ENCODE data around the gene METTL8.

METTL8 gene

GRCh38 chr2:171433763-171434012 is at the start of gene METTL8:
Gene METTL8 (minus strand): TSS chr2:171433990. CDS start chr2:171392185, 41,805 bp downstream.
- H3K4me3 ChIP-seq (ENCODE audit: low read depth, low read length) = peak within 1 kb of the TSS; percentile 88
- TF ChIP-seq, protein P1, sequence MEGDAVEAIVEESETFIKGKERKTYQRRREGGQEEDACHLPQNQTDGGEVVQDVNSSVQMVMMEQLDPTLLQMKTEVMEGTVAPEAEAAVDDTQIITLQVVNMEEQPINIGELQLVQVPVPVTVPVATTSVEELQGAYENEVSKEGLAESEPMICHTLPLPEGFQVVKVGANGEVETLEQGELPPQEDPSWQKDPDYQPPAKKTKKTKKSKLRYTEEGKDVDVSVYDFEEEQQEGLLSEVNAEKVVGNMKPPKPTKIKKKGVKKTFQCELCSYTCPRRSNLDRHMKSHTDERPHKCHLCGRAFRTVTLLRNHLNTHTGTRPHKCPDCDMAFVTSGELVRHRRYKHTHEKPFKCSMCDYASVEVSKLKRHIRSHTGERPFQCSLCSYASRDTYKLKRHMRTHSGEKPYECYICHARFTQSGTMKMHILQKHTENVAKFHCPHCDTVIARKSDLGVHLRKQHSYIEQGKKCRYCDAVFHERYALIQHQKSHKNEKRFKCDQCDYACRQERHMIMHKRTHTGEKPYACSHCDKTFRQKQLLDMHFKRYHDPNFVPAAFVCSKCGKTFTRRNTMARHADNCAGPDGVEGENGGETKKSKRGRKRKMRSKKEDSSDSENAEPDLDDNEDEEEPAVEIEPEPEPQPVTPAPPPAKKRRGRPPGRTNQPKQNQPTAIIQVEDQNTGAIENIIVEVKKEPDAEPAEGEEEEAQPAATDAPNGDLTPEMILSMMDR (IDR thresholded peaks at IDR 0.05; ENCODE audit: insufficient read depth, low read depth, low read length, missing control alignments) = peak; percentile 58

DNA sequence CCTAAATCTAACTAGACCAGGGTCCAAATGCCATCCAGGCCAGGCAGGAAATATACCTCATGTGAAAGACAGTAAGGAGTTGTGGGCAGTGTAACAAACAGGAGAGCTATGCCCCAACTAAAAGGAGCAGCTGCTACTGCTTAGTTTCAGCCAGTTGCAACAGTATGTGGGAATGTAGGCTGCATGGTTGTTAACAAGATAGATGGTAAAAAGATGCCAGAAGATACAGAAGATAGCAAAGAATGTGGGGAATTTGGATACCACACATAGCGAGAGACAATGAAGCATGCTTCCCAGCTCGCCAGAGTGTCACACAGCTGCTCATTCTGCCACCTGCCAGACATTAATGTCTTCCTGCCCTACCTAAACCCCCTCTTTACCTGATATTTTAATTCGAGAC is 49.1 kb upstream of the METTL8 start:
- no peak for DNase-seq (ENCODE audit: low read depth)
- TF ChIP-seq, protein P1 (IDR thresholded peaks at IDR 0.05; ENCODE audit: insufficient read depth, low read depth, low read length, missing control alignments) = no peak
- H3K4me3 ChIP-seq (ENCODE audit: low read depth, low read length) = no peak overlapping the region

More at GRCh38 chr2:171433763-171434012, at the start of gene METTL8:
- no peak for DNase-seq (ENCODE audit: low read depth)

DNA sequence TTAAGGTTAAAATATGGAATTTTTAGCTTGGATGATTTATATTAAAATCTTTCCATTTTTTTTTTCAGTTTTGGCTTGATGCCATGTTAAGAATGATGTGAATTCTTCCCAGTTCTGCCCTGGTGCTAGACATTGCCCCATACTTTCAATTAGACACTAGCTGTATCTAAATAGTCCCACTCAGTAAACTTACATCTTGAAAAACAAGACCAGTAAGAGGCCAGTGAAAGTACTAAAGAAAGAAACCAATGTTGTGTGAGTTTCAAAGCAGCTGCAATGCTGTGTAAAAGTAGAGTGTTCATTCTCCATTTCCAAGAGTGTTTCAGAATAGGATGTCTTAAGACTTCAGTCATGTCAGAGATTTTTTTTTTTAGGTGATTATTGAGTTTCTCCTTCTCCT is 48.5 kb upstream of the METTL8 start:
- DNase-seq (ENCODE audit: low read depth) = peak; percentile 58
- no peak overlapping the region for H3K4me3 ChIP-seq (ENCODE audit: low read depth, low read length)
- TF ChIP-seq, protein P1 (IDR thresholded peaks at IDR 0.05; ENCODE audit: insufficient read depth, low read depth, low read length, missing control alignments) = no peak

DNA sequence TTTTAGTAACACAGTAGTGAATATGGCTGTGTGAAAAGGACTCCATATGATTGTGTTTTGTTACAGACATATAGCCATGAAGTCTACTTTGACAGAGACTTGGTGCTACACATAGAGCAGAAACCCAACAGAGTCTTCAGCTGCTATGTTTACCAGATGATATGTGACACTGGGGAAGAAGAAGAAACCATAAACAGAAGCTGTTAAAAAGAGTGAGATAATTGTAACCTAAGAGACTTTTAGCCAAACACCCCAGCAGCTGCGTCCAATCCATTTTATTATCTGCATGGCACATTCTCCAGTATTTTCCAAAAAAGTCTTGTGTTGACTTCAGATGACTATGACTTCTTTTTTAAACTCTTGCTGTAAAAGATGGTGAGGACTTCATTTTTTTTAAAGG is 47.1 kb upstream of the METTL8 start:
- DNase-seq (ENCODE audit: low read depth) = no peak
- H3K4me3 ChIP-seq (ENCODE audit: low read depth, low read length) = no peak overlapping the region
- TF ChIP-seq, protein P1 (IDR thresholded peaks at IDR 0.05; ENCODE audit: insufficient read depth, low read depth, low read length, missing control alignments) = no peak

DNA sequence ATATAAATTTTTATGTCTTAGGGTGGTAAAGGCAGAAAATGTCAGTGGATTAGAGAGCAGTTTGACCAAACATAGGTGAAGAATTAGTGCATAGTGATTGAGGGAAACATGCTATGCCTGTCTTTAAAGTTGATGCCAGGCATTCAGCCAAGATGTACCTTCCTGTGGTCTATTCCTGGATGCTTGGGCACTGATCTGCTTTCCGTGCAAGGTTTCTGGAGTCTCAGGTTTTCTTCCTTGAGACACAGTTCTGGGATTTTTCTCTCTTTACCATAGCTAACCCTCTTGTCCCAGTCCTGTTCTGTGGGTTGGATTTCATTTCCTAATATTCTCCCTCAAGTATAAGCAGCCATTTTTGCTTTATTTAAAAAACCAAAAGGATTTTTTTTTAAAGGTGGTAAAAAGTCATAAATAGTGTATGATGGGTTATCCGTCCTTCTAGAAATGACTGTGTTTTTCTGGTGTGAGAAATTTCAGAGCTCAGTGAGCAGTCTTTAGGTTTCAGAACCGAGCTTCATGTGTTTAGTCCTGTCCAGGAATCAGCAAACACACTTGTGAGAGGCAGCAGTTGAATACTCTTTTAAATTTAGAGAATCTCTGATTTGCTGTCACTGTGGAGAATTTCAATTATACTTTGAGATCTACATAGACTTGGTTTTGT is 45.5 kb upstream of the METTL8 start:
- DNase-seq (ENCODE audit: low read depth) = peak; percentile 82
- H3K4me3 ChIP-seq (ENCODE audit: low read depth, low read length) = 0 out of 2 replicates have a peak overlapping the region, but pooled peaks have one; percentile 12
- TF ChIP-seq, protein P1 (IDR thresholded peaks at IDR 0.05; ENCODE audit: insufficient read depth, low read depth, low read length, missing control alignments) = no peak

GRCh38 chr2:171478345-171478744 is 44.6 kb upstream of the METTL8 start:
- TF ChIP-seq, protein P1 (IDR thresholded peaks at IDR 0.05; ENCODE audit: insufficient read depth, low read depth, low read length, missing control alignments) = no peak
- no peak overlapping the region for H3K4me3 ChIP-seq (ENCODE audit: low read depth, low read length)
- no peak for DNase-seq (ENCODE audit: low read depth)

- H3K4me3 ChIP-seq (ENCODE audit: low read depth, low read length) = no peak overlapping the region
- DNase-seq (ENCODE audit: low read depth) = no peak
- TF ChIP-seq, protein P1 (IDR thresholded peaks at IDR 0.05; ENCODE audit: insufficient read depth, low read depth, low read length, missing control alignments) = no peak
Observed at GRCh38 chr2:171475979-171476378, 42.2 kb upstream of the METTL8 start.

Measured in GM12865 (cell line).